H9 (cell line): ENCODE results near the gene CTAGE1. TPM values are rescaled to one million over a fixed set of nuclear protein-coding genes. Genes with fewer than 3 reads are reported as not detected.

Experiments
- DNase-seq: peaks from one replicate; pipeline ENCODE4 v3.0.0-alpha.2; 2017
- H2AFZ ChIP-seq: one replicate; pipeline ENCODE4 v1.6.1; 2013; ENCODE audit warnings: mild to moderate bottlenecking, low read length, control low read depth, moderate library complexity
- H2AK5ac ChIP-seq: 2 replicates; pipeline ENCODE4 v1.6.1; 2013; ENCODE audit warnings: low read length, control low read depth, mixed read lengths; ENCODE audit not compliant: insufficient read length
- H2BK120ac ChIP-seq: one replicate; pipeline ENCODE4 v1.6.1; 2013; ENCODE audit warnings: low read depth, mild to moderate bottlenecking, low read length, control low read depth, inconsistent platforms; ENCODE audit not compliant: poor library complexity, severe bottlenecking
- H2BK12ac ChIP-seq: 2 replicates; pipeline ENCODE4 v1.6.1; 2013; ENCODE audit warnings: low read length, control low read depth, mixed read lengths, low read depth; ENCODE audit not compliant: insufficient read length
- H2BK15ac ChIP-seq: 2 replicates; pipeline ENCODE4 v1.6.1; 2013; ENCODE audit warnings: low read depth, low read length, control low read depth
- H2BK20ac ChIP-seq: one replicate; pipeline ENCODE4 v1.6.1; 2013; ENCODE audit warnings: low read depth, mild to moderate bottlenecking, low read length, control low read depth, inconsistent platforms; ENCODE audit not compliant: poor library complexity, severe bottlenecking
- H2BK5ac ChIP-seq: 2 replicates; pipeline ENCODE4 v1.6.1; 2013; ENCODE audit warnings: low read length, control low read depth, mixed read lengths; ENCODE audit not compliant: insufficient read length
- H3K14ac ChIP-seq: 2 replicates; pipeline ENCODE4 v1.6.1; 2013; ENCODE audit warnings: low read length, control low read depth; ENCODE audit not compliant: insufficient read depth
- H3K18ac ChIP-seq: 2 replicates; pipeline ENCODE4 v1.6.1; 2013; ENCODE audit warnings: low read depth, mild to moderate bottlenecking, mixed read lengths, low read length, control low read depth; ENCODE audit not compliant: insufficient read length
- H3K23ac ChIP-seq: 2 replicates; pipeline ENCODE4 v1.6.1; 2013; ENCODE audit warnings: low read length, control low read depth, mixed read lengths, low read depth; ENCODE audit not compliant: insufficient read length
- H3K23me2 ChIP-seq: 2 replicates; pipeline ENCODE4 v1.6.1; 2013; ENCODE audit warnings: low read depth, mild to moderate bottlenecking, mixed read lengths, low read length, control low read depth; ENCODE audit not compliant: insufficient read length, poor library complexity, severe bottlenecking
- H3K27ac ChIP-seq: 2 replicates; pipeline ENCODE4 v1.5.1; 2013; ENCODE audit warnings: low read length, control low read depth, mixed read lengths, low read depth; ENCODE audit not compliant: insufficient read length
- H3K27me3 ChIP-seq: 2 replicates; pipeline ENCODE4 v1.6.1; 2013; ENCODE audit warnings: low read length, control low read depth, inconsistent platforms; ENCODE audit not compliant: insufficient read depth
- H3K4ac ChIP-seq: 2 replicates; pipeline ENCODE4 v1.6.1; 2013; ENCODE audit warnings: low read depth, mild to moderate bottlenecking, control low read depth, inconsistent platforms, low read length, moderate library complexity
- H3K4me1 ChIP-seq: 2 replicates; pipeline ENCODE4 v1.6.1; 2013; ENCODE audit warnings: low read length, control low read depth, inconsistent platforms; ENCODE audit not compliant: insufficient read depth
- H3K4me2 ChIP-seq: 2 replicates; pipeline ENCODE4 v1.6.1; 2013; ENCODE audit warnings: low read length, control low read depth, mixed read lengths; ENCODE audit not compliant: insufficient read length, insufficient read depth
- H3K56ac ChIP-seq: 2 replicates; pipeline ENCODE4 v1.6.1; 2013; ENCODE audit warnings: low read depth, mild to moderate bottlenecking, mixed read lengths, low read length, control low read depth; ENCODE audit not compliant: insufficient read length
- H3K79me1 ChIP-seq: 2 replicates; pipeline ENCODE4 v1.6.1; 2013; ENCODE audit warnings: low read depth, mild to moderate bottlenecking, moderate library complexity, low read length, control low read depth, inconsistent platforms; ENCODE audit not compliant: insufficient read depth, poor library complexity, severe bottlenecking
- H3K79me2 ChIP-seq: 2 replicates; pipeline ENCODE4 v1.6.1; 2013; ENCODE audit warnings: low read length, control low read depth, inconsistent platforms; ENCODE audit not compliant: insufficient read depth
- H3K9ac ChIP-seq: 2 replicates; pipeline ENCODE4 v1.6.1; 2013; ENCODE audit warnings: low read length, control low read depth, mixed read lengths; ENCODE audit not compliant: insufficient read length; ENCODE audit errors: extremely low read depth
- H3K9me3 ChIP-seq: one replicate; pipeline ENCODE4 v1.6.1; 2013; ENCODE audit warnings: low read depth, low read length, inconsistent platforms; ENCODE audit not compliant: control insufficient read depth
- H3T11ph ChIP-seq: one replicate; pipeline ENCODE4 v1.6.1; 2013; ENCODE audit warnings: mild to moderate bottlenecking, low read length, control low read depth, inconsistent platforms
- H4K20me1 ChIP-seq: one replicate; pipeline ENCODE4 v1.6.1; 2013; ENCODE audit not compliant: control insufficient read depth, insufficient read length, insufficient read depth
- H4K5ac ChIP-seq: 2 replicates; pipeline ENCODE4 v1.6.1; 2013; ENCODE audit warnings: low read depth, mild to moderate bottlenecking, mixed read lengths, low read length, control low read depth; ENCODE audit not compliant: insufficient read length
- H4K8ac ChIP-seq: replicated peaks from 2 replicates; pipeline ENCODE4 v1.6.1; 2013; ENCODE audit warnings: low read length, control low read depth, mixed read lengths, low read depth; ENCODE audit not compliant: insufficient read length
- H4K91ac ChIP-seq: 2 replicates; pipeline ENCODE4 v1.6.1; 2013; ENCODE audit warnings: low read depth, mild to moderate bottlenecking, moderate library complexity, mixed read lengths, low read length, control low read depth; ENCODE audit not compliant: insufficient read length
- H3K27ac Mint-ChIP-seq, 3 experiments: 2 replicates in 2 of 3; 3 replicates in 1 of 3; pipeline ENCODE4 v1.8.0; 2020 to 2021; ENCODE audit warnings: mixed read lengths in 3 of 3, mild to moderate bottlenecking in 1 of 3, moderate library complexity in 1 of 3
- H3K27me3 Mint-ChIP-seq: 2 replicates; pipeline ENCODE4 v1.8.0; 2021; ENCODE audit warnings: low read depth, mild to moderate bottlenecking, moderate library complexity, mixed read lengths
- H3K36me3 Mint-ChIP-seq, 3 experiments: 2 replicates in 2 of 3; 3 replicates in 1 of 3; pipeline ENCODE4 v1.8.0; 2020 to 2021; ENCODE audit warnings: low read depth in 3 of 3, mixed read lengths in 3 of 3; ENCODE audit not compliant: insufficient read depth in 1 of 3
- H3K4me1 Mint-ChIP-seq, 2 experiments: 2 replicates each; pipeline ENCODE4 v1.8.0; 2020; ENCODE audit warnings: mixed read lengths in 2 of 2
- H3K4me3 Mint-ChIP-seq, 2 experiments: 2 replicates in 1 of 2; 3 replicates in 1 of 2; pipeline ENCODE4 v1.8.0; 2020 to 2021; ENCODE audit warnings: mild to moderate bottlenecking in 2 of 2, mixed read lengths in 2 of 2, moderate library complexity in 1 of 2
- H3K9me3 Mint-ChIP-seq, 2 experiments: 2 replicates in 1 of 2; 3 replicates in 1 of 2; pipeline ENCODE4 v1.8.0; 2020; ENCODE audit warnings: mild to moderate bottlenecking in 2 of 2, mixed read lengths in 2 of 2, moderate library complexity in 1 of 2
- WGBS: extraction: QIAGEN DNeasy Blood & Tissue Kit; methylation state at CpG from one replicate; pipeline ENCODE4 v1.1.7; 2013; ENCODE audit warnings: missing lambda C conversion rate, low lambda C conversion rate, mixed read lengths; ENCODE audit not compliant: insufficient read length; ENCODE audit errors: extremely low coverage; 5-methylcytosine and 5-hydroxymethylcytosine counted together
- total RNA-seq: library from RNA; stranded (reverse); gene quantifications from 2 replicates; pipeline ENCODE4 v1.2.1, GENCODE V29; 2021
- TF ChIP-seq, protein P1 (sequence below): fragments of 200-600 bp; sonication (generic); conservative IDR thresholded peaks from 3 replicates; pipeline ENCODE4 v1.8.0; 2021; ENCODE audit warnings: antibody characterized with exemption, mild to moderate bottlenecking

The CTAGE1 gene
- total RNA-seq, 1 experiment from 2014 or later: not detected

DNA sequence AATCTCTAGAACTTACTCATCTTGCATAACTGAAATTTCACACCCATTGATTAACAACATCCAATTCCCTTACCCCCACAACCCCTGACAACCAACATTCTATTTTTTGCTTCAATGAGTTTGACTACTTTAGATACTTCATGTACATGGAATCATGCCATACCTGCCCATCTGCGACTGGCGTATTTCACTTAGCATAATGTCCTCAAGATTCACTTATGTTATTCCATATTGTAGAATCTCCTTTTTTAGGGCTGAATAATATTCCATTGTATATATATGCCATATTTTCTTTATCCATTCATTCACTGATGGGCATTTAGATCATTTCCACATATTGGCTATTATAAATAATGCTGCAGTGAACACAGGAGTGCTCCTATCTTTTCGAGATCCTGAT, 13.8 kb downstream of the CTAGE1 start:
- Histone ChIP-seq H2BK12ac (no peak overlapping the region), H3K56ac (no peak overlapping the region), H3K9me3 (no peaks in the 10 kb centered on the region), H4K8ac (no peak overlapping the region), H3K9ac (no peak overlapping the region), H3K18ac (no peak overlapping the region), H3K27me3 (no peaks in the 10 kb centered on the region), H3T11ph (no peak overlapping the region), H3K23ac (no peak overlapping the region), H3K4ac (no peak overlapping the region), H3K4me2 (no peak overlapping the region), H2AFZ (no peak overlapping the region), H2BK120ac (no peak overlapping the region), H2AK5ac (no peak overlapping the region), H3K79me2 (no peaks in the 10 kb centered on the region), H3K27ac (no peak overlapping the region), H4K91ac (no peak overlapping the region), H3K4me1 (peaks cover 4% of the 10 kb centered on the region), H4K20me1 (no peaks in the 10 kb centered on the region), H3K23me2 (no peaks in the 10 kb centered on the region), H3K14ac (no peak overlapping the region), H2BK20ac (no peak overlapping the region), H2BK15ac (no peak overlapping the region), H3K79me1 (no peaks in the 10 kb centered on the region), H2BK5ac (no peak overlapping the region), H4K5ac (no peak overlapping the region)
- no peak overlapping the region for H3K27ac Mint-ChIP-seq
- peaks cover 16 to 30% of the 10 kb centered on the region in 2 experiments for H3K4me1 Mint-ChIP-seq
- TF ChIP-seq, protein P1, sequence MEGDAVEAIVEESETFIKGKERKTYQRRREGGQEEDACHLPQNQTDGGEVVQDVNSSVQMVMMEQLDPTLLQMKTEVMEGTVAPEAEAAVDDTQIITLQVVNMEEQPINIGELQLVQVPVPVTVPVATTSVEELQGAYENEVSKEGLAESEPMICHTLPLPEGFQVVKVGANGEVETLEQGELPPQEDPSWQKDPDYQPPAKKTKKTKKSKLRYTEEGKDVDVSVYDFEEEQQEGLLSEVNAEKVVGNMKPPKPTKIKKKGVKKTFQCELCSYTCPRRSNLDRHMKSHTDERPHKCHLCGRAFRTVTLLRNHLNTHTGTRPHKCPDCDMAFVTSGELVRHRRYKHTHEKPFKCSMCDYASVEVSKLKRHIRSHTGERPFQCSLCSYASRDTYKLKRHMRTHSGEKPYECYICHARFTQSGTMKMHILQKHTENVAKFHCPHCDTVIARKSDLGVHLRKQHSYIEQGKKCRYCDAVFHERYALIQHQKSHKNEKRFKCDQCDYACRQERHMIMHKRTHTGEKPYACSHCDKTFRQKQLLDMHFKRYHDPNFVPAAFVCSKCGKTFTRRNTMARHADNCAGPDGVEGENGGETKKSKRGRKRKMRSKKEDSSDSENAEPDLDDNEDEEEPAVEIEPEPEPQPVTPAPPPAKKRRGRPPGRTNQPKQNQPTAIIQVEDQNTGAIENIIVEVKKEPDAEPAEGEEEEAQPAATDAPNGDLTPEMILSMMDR: no peak
- H3K4me3 Mint-ChIP-seq: no peak overlapping the region
- no peak for DNase-seq
- WGBS: no CpG with 5 or more reads among the region's 3 CpGs
- peaks cover 1% of the 10 kb centered on the region; the same call in 1 of the 2 replicates for H3K27me3 Mint-ChIP-seq
- H3K36me3 Mint-ChIP-seq: peaks cover 0 to 11% (median 2%) of the 10 kb centered on the region in 3 experiments; a peak in 2 of 7 replicates
- peaks cover 12 to 13% of the 10 kb centered on the region in 2 experiments for H3K9me3 Mint-ChIP-seq
